OCI-LY3 (cell line): ENCODE data around the gene ABCG1.

ENCODE experiments used
- CTCF ChIP-seq: fragments of 200-600, 300-600 bp; sonication (generic); IDR thresholded peaks from 2 replicates; pipeline ENCODE4 v1.5.1; 2014; ENCODE audit warnings: antibody characterized with exemption, low read length, low read depth
- EZH2phosphoT487 ChIP-seq: fragments of 200-600 bp; shearing (Covaris generic); IDR thresholded peaks from 2 replicates; pipeline ENCODE4 v1.6.1; 2018; ENCODE audit warnings: antibody characterized with exemption, mixed run types, low read depth

GRCh38 chr21:42276076-42276475 is 57.1 kb downstream of the ABCG1 start:
- TF ChIP-seq CTCF = no peak
- no peak for TF ChIP-seq EZH2phosphoT487
